Epithelial cell of esophagus (primary cell): Measurements from ENCODE around the gene COL4A2.

ENCODE experiments used
- DNase-seq: peaks from one replicate; pipeline ENCODE4 v3.0.0; 2010; ENCODE audit warnings: low read depth
- H3K4me3 ChIP-seq: 2 replicates; pipeline ENCODE4 v1.5.1; 2011; ENCODE audit warnings: mild to moderate bottlenecking, low read length, control low read depth
- CTCF ChIP-seq: IDR thresholded peaks from 2 replicates; pipeline ENCODE4 v1.5.1; 2011; ENCODE audit warnings: low read depth, mild to moderate bottlenecking, low read length, control low read depth, inconsistent platforms; ENCODE audit not compliant: insufficient read depth; ENCODE audit errors: missing control alignments

Gene COL4A2

GRCh38 chr13:110262508-110263291 is 44.4 kb upstream of the COL4A2 start:
- DNase-seq = no peak
- no peak for TF ChIP-seq CTCF
- H3K4me3 ChIP-seq = no peak overlapping the region

- DNase-seq = no peak
- no peak for TF ChIP-seq CTCF
- no peak overlapping the region for H3K4me3 ChIP-seq
Measured at GRCh38 chr13:110263404-110263803, 43.7 kb upstream of the COL4A2 start.

GRCh38 chr13:110263888-110264287 is 43.2 kb upstream of the COL4A2 start:
- no peak for TF ChIP-seq CTCF
- no peak for DNase-seq
- H3K4me3 ChIP-seq = no peak overlapping the region

- no peak overlapping the region for H3K4me3 ChIP-seq
- TF ChIP-seq CTCF = no peak
- no peak for DNase-seq
Measured at GRCh38 chr13:110264685-110265275, 42.3 kb upstream of the COL4A2 start.

- DNase-seq = no peak
- TF ChIP-seq CTCF = no peak
- no peak overlapping the region for H3K4me3 ChIP-seq
Measured at GRCh38 chr13:110265341-110265681, 41.8 kb upstream of the COL4A2 start.

GRCh38 chr13:110265682-110266430 is 41.2 kb upstream of the COL4A2 start:
- no peak for DNase-seq
- TF ChIP-seq CTCF = no peak
- no peak overlapping the region for H3K4me3 ChIP-seq

DNA sequence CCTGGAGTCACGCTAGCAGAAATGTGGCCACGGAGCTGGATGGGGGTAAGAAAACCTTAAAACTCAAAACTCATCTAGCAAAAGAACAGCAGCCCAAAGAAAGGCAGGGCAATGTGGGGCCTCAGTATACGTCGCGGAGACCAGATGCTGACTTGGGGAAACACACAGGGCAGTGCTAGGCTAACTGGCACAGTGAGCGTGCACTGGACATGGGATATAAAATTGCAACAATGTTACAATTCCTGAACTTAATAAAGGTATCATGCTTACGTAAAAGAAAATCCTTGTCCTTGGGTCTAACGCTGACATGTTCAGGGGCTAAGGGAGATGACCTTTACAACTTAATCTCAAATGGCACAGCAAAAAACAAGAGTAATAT is 40.7 kb upstream of the COL4A2 start:
- no peak overlapping the region for H3K4me3 ChIP-seq
- DNase-seq = no peak
- TF ChIP-seq CTCF = no peak
